Fibroblast of peridontal ligament (primary cell): Measurements from ENCODE around the gene VASH2.
"Not testable (repeated sequence)": the region's sequence is repeated elsewhere in the genome, so short reads cannot be mapped to it uniquely, and the experiment has no call there.

ENCODE experiments used
- DNase-seq: peaks from one replicate; pipeline ENCODE4 v3.0.0-alpha.2; 2010; ENCODE audit errors: extremely low read depth

VASH2 gene

DNA sequence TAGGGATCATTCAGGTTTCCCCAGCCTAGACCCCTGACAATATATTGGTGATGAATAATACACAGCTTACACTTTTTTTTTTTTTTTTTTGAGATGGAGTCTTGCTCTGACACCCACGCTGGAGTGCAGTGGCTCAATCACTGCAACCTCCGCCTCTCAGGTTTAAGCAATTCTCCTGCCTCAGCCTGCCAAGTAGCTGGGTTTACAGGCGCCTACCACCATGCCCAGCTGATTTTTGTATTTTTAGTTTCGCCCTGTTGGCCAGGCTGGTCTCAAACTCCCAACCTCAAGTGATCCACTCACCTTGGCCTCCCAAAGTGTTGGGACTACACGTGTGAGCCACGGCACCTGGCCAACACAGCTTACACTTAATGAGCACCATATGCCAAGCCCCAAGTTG lies 7.2 kb downstream of the VASH2 start:
- no peak for DNase-seq

DNA sequence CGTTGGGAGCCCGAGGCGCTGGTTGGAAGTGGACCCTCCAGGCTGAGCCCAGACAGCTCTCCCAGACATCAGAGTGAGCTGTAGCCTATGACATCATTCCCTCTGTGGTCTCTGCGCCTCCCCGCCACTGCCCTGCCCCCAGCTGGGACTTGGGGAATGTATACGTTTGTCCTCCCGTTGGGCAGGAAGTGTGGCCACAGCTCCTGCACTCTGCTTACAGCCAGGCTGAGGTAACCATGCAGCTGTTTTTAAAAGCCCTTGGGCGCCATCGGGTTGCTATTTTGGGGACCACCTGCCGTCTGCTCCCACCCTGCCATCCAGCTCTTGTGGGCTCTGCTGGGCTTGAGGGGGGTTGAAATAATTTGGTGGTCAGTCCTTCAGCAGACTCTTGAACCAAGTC lies 7.8 kb downstream of the VASH2 start:
- no peak for DNase-seq

DNA sequence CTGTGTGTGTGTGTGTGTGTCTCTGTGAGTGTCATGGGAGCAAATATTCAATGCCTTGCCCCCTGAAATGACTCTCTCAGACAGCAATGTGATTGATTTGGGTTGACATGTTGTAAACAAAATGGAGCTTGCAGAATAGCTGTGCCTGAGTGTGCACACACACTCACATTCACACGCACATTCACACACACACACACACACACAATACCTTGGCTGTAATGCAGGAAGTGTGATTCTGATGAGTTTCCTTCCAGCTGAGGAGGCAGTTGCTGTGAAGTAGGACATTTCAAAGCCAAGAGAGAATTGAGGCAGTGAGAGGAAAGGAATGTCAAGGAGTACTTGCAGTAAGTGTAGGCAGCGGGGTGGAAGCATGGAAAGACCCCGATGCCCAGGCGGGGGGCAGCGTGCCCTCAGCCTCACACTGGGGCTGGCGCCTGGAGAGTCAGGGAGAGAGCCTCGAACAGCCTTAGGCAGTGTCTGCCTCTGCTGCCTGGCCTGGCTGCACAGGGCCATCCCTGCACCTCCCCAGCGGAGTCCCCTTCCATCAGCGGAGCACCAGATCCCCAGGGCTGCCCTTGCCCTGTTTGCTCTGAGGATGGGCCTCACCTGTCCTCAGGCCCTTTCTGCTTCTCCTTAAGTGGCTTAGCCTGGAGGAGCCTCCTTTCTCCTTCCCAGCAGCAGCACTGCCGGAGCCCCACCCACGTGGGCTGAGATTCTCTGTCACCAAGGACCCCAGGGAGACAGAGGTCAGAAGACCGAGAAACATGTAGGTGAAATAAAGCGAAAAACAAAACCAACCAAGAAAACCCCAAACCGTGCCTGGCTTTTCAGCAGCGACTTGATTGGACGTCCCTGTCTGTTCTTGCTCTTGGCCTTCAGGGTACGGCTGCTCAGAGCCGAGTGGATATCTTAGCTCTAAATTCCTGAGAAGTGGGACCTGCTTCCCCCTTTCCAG lies 9.2 kb downstream of the VASH2 start:
- DNase-seq = no peak

- DNase-seq = no peak
These were observed 10.6 kb downstream of the VASH2 start for GRCh38 chr1:212960932-212961331.

- DNase-seq = no peak
These were observed 12.2 kb downstream of the VASH2 start for GRCh38 chr1:212962509-212962908.

- no peak for DNase-seq
These were observed 13.8 kb downstream of the VASH2 start for GRCh38 chr1:212964102-212964501.

GRCh38 chr1:212964993-212965392 lies 14.7 kb downstream of the VASH2 start:
- DNase-seq = not testable (repeated sequence)

GRCh38 chr1:212966616-212967015 lies 16.3 kb downstream of the VASH2 start:
- DNase-seq = no peak

- DNase-seq = peak; percentile 52
These were observed 17.5 kb downstream of the VASH2 start for GRCh38 chr1:212967801-212968200.

- no peak for DNase-seq
These were observed 18.1 kb downstream of the VASH2 start for GRCh38 chr1:212968368-212968863.

DNA sequence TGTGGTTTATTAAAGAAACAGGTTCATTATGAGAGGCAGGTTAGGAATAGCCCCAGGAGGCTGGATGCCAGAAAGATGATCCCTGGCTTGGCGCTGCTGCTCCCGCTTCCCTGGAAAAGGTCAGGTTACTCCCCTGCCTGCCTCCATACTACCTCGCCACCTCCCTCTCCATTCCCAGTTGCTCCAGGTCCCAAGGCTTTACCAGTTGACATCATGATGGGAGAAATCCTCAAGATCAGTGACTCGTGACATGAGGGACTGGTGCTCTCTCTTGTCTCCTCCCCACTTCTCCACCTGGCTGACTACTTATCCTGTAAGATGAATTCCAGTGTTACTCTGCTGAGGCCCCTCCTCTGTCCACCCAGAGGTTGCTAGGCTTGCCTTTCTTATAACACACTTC lies 19.7 kb downstream of the VASH2 start:
- DNase-seq = no peak

DNA sequence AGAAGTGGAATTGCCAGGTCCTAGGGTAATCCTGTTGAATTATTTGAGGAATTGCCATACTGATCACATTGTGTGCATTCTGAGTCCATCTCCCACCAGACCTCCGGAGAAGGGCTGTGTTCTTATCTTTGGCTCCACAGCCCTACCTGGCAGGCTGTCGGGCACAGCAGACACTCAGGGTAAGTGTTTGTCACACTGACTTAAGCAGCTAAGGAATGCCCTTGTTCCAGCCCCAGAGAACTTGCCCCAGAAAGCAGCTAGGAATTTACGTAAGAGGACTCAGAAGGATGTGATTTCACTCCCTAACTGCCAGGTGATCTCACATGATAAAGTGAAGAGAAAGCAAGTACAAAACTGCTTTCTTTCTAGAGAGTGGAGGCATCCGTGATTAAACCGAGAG lies 21.0 kb downstream of the VASH2 start:
- DNase-seq = no peak

DNA sequence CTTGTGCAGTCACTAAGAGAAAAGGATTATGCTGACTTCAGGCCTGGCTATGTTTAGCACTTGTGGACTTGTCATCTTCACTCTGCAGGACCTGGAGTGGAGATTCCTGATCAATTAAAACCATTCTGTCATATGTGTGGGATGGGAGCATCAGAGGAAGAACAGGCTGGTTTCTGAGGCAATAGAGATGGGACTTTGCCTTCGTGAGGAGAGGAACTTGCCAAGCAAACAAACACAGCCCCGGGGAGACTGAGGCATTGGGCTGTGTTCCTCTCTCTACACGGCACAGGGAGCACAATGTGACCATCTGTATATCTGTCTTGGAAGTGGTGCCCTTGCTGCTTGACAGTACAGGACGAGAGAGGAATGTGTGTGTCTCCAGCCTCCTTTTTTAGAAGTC lies 23.1 kb downstream of the VASH2 start:
- DNase-seq = no peak

DNA sequence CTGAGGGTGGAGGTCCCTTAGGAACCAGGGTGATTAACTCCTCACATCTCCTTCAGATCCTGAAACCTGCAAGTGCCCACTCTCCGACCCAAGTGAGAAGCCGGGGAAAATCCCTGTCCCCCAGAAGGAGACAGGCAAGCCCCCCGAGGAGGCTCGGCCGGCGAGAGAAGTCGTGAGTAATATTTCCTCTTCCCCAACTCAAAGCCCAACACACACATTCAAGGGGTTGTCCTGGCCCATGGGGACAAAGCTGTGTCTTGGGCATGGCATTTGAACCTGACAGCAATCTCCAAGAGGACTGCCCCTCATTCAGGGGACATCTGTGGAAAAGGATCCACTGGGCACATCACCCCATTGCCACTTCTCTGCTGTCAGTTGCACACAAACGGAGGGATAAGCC lies 23.6 kb downstream of the VASH2 start:
- DNase-seq = no peak

- no peak for DNase-seq
These were observed 24.4 kb downstream of the VASH2 start for GRCh38 chr1:212974711-212975110.

- no peak for DNase-seq
These were observed 25.0 kb downstream of the VASH2 start for GRCh38 chr1:212975111-212975918.

GRCh38 chr1:212976586-212976985 lies 26.2 kb downstream of the VASH2 start:
- DNase-seq = no peak

GRCh38 chr1:212977781-212978645 lies 27.7 kb downstream of the VASH2 start:
- no peak for DNase-seq

- no peak for DNase-seq
These were observed 29.2 kb downstream of the VASH2 start for GRCh38 chr1:212979340-212980122.

DNA sequence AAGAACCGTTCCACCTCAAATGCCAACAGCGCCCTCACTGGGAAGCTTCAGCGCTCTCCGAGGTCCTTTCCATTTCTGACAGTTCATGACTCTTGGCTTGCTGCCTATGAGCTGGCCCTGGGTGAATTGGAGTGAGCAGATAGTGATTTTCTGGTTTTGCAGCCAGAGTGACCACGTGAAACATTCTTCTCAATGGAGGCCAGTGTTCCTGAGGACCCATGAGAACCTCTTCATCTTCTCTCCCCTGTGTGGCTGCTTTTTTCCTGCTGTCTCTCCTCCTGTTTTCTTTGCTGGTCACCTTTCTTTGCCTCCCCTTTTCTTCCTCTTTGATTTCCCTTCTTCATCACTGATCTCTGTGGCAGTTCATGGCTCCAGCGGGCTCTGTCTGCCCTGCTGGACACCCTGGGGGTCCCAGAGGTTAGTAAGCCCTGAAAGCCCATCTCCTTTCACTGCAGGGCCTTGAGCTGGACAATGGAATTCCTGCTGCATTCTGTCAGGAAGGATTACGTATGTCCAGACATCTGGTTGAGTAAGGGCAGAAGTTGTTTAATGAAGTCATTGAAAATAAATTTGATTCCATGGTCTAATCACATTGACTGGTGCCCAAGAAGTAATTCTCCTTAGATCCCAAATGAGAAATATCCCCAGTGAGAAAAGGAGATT lies 29.9 kb downstream of the VASH2 start:
- peak; percentile 15 for DNase-seq
